Measurements from ENCODE around the gene NUMB.

- TF ChIP-seq CTCF (IDR thresholded peaks at IDR 0.05) = no peak
- TF ChIP-seq POLR2A (IDR thresholded peaks at IDR 0.05) = no peak
These were observed 184.5 kb downstream of the NUMB start for GRCh38 chr14:73273799-73274198.
